ENCODE measurements around the gene ZNF236. TPM values are rescaled to one million over a fixed set of nuclear protein-coding genes. Genes with fewer than 3 reads are reported as not detected.
"Not testable (repeated sequence)": the region's sequence is repeated elsewhere in the genome, so short reads cannot be mapped to it uniquely, and the experiment has no call there.

The ZNF236 gene
- total RNA-seq, 1 donor from 2014 or later: 5.5 TPM

- DNase-seq (ENCODE audit: low read depth, low spot score): no peak
These were observed 179.6 kb downstream of the ZNF236 start for GRCh38 chr18:77001979-77002378.

DNA sequence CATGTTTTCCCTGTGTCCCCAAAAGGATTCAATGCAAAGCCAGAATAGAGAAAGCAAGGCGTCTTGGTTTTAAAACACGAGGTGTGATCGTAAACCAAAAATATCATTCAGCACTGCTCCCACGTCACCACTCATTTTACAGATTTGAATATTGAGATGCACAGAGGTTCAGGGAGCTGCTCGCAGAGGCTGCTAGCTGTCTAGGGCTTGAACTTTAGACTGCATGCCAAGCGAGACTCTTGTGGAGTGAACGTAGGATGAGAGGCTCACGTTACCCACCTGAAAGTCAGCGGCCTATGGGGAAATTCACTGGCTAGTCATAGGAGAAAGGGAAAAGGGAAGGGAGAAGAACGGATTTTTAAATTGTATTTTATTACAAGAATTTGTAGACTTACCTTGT, 180.1 kb downstream of the ZNF236 start:
- no peak for DNase-seq (ENCODE audit: low read depth, low spot score)

DNA sequence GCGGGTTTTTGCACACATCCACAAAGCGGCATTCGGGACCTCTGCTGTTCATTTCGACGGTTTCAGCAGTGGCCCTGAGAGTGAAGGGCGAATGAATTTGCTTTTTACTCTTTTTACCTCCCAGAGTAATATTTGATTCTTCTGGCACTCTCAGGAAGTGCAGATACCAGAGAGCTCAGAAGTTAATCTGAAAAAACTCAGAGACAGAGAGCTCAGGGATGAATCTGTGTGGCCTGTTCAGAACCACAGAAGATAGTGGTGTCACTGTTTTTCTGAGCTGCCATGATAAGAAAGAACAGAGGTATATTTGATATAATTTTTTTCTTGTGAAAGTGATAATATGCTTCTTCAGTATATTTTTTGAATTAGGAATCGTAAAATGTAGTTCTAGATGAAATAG, 181.0 kb downstream of the ZNF236 start:
- DNase-seq (ENCODE audit: low read depth, low spot score): no peak

GRCh38 chr18:77004555-77005380, 182.4 kb downstream of the ZNF236 start:
- DNase-seq (ENCODE audit: low read depth, low spot score): no peak

GRCh38 chr18:77005651-77006195, 183.4 kb downstream of the ZNF236 start:
- no peak for DNase-seq (ENCODE audit: low read depth, low spot score)

DNA sequence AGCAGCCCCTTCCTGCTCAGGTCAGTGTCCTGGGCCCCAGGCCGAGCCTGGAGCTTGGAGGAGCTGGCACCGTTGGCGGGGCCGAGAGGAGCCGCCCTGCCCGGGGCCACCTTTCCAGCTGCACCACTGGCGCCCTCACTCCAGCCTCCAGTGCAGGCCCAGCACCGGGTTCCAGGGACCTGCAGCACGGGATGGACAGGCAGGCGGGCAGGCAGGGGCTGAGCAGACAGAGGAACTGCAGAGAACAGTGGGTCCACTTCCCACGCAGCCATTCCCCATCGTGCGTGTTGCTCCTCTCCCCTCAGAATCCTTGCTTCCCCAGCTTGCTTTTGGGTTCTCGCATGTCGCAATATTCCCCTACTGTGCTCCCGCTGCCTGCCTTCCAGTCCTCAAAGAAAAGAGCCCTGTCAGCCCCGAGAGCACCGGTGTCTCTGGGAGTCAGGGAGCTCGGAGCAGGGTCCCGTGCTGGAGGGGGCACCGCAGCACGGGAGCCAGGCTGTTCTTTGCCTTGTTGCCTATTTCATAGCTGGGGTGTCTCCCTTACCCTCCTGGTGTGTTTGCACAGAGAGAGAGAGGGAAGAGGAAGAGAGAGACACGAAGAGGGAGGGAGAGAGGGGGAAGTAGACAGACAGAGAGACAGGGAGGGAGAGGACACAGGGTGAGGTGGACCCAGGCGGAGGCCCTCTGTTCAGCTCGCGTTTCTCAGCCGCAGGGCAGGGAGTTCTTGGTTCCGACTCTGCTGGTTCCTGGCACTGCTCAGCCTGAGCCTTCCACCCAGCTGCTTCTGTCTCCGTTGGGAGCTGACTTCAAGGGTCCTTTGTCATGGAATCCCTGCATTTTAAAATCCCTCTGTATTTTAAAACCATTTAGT, 184.2 kb downstream of the ZNF236 start:
- no peak for DNase-seq (ENCODE audit: low read depth, low spot score)

DNA sequence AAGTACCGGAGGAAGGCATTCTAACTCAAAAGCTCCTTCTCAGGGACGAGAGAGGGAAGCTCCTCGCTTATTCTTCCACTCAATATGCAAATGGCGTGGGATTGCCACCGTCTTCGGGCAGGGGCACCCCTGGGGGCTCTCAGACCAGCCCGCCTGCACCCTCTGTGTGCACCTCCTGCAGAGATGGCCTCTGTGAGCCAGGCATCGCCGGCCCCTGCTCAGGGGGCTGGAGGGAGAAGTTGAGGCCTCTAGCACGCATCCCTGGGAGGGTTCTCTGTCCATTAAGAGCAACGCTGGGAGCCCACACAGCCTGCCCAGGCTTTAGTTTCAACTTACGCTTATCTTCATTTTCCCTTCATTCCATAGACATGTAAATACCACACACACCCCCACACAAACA, 184.9 kb downstream of the ZNF236 start:
- no peak for DNase-seq (ENCODE audit: low read depth, low spot score)

- DNase-seq (ENCODE audit: low read depth, low spot score): no peak
These were observed 185.6 kb downstream of the ZNF236 start for GRCh38 chr18:77008006-77008405.

DNA sequence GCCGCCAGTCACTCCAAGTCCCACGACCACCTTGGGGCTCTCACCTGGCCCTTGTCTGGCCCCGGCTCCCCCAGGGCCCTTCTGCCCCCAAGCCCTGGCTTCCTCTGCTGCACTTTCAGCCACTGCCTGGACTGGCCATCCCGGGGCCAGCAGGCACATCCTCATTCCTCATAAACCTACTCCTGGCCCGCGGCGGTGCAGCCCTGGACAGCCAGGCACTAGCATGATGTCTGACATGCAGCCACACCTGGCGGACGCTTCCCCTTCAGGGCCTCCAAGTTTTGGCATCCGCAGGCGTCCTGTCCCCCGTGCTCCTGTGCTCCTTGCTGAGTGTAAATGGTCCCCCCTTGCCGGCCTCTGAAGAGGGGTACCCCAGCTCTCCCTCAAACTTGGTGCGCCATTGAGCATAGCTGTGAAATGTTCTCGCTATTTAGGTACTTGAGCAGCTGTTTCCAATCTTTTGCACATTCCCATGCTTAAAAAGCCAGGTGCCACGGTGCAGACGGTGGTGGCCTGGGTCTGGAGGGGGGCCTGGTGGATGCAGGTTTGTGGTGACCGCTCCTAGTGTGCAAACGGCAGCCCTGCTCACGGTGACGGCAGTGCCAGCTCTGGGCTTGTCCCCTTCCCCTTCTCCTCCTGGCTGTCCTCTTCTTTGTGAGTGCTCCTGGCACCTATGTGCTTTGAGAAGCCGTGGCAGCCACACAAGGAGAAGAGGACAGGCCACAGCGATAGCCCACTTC, 186.4 kb downstream of the ZNF236 start:
- no peak for DNase-seq (ENCODE audit: low read depth, low spot score)

- DNase-seq (ENCODE audit: low read depth, low spot score): no peak
These were observed 187.3 kb downstream of the ZNF236 start for GRCh38 chr18:77009675-77010074.

DNA sequence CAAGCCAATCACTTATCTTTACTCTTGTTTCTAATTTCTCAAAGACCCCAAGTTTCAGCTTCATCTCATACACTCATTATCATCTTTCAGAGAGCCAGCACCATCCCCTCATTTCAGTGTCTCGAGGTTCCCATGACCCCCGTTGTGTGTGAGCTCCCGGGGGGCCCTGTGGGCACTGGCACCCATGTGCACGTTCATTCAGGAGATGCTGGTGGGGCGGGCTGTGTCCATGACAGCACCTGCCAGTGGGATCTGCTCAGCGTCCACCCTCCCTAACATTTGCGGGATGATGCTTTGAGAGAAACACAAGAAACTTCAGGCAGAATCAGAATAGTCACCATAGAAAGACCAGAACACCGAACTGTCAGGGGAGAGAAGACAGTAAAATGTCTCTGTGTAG, 189.8 kb downstream of the ZNF236 start:
- no peak for DNase-seq (ENCODE audit: low read depth, low spot score)

DNA sequence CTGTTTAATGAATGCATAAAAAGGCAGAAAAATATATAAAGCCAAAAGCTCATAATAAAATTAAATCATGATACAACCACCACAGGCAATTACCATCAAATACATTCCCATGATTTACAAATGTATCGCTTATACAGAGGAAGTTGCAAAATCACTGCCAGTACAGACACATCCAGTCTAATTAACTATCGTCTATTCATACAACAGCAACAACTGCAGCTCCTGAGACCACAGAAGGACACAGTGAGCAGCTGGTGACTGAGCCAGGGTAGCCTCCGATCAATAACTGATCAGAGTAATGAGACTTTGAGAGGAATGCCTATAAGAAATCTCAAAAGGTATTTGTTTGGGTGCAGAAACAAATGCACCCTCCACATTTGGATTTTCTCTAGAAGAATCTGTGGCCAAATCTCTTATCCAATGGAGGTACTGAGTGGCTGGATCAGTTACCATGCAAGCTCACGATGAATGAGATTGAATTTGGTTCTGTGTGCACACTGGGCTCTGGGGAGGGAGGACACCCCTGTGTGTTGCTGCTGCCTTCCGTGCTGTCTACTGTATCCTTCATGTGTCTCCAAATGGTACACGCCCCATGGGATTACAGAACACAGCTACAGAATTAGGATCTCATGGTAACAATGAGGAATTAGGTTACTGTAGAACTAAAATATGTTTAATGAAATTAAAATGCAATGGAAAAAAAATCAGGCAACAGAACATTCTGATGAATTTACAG, 190.6 kb downstream of the ZNF236 start:
- no peak for DNase-seq (ENCODE audit: low read depth, low spot score)

DNA sequence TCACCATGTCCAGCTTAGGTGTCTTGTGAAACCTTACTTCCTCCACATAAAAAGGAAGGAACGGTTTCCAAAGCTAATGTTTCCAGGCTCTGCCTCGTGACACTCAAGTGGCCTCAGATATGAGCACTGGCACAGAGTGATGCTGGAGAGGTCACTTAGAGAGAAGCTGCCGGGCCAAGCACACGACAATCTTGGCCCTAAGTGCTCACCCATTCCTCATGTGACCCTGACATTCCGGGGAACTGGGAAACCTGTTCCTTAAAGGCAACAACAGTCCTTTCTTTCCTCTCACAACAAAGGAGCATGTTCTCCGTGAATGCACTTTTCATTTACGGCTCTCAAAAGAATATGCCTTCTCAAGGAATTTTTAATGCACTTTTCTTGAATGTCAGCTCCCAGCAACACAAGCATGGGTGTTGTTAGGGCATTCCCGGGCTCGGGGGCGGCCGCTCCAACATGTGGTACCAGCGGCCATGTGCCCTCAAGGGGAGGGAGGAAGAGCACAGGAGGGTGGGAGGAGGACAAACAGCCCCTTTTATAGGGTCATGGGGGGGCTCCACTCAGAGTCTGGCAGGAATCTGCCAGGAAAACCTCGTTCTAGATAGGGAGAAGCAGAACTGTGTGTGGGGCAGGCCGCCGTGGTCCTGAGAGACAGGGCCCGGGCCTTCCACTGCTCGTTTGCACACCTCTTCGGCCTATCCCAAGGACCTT, 191.6 kb downstream of the ZNF236 start:
- no peak for DNase-seq (ENCODE audit: low read depth, low spot score)

GRCh38 chr18:77014538-77014937, 192.2 kb downstream of the ZNF236 start:
- DNase-seq (ENCODE audit: low read depth, low spot score): no peak

DNA sequence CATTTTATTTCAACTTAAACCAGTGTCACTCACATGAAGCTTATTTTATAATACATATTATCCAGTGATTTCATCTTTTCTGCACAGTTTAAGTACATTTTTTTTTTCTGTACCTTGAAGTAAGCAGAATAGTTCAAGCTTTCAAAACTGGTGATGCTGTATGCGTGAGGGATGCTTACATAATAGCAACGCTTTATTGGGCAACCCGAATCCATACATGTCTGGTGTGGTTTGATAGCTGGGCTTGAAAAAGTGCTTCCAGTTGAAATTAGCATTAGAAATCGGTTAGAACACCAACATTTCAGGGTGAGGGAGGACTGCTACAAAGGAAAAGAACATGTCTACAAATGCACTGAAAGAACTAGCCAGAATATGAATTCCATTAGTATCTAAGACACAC, 192.8 kb downstream of the ZNF236 start:
- no peak for DNase-seq (ENCODE audit: low read depth, low spot score)

GRCh38 chr18:77015771-77016710, 193.7 kb downstream of the ZNF236 start:
- no peak for DNase-seq (ENCODE audit: low read depth, low spot score)

GRCh38 chr18:77016936-77017335, 194.6 kb downstream of the ZNF236 start:
- no peak for DNase-seq (ENCODE audit: low read depth, low spot score)

DNA sequence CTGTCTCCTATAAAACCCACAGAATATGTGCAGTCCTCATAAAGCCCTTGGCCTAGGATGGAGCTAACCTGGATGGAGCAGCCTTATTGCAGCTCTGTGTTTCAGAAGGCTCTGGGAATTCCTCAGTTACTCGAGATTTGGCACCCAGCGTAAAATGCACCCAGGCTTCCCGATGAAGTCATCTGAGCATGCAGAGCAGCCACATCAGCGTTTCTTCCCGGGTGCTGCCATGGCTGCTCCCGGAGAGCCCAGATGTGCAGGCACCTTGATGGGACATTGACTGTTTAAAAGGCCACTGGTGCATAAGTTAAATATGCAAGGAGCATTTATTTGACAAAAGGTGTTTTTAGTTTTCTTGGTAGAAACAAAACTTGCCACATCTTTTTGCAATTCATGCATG, 195.0 kb downstream of the ZNF236 start:
- DNase-seq (ENCODE audit: low read depth, low spot score): no peak

GRCh38 chr18:77018650-77019049, 196.3 kb downstream of the ZNF236 start:
- DNase-seq (ENCODE audit: low read depth, low spot score): not testable (repeated sequence)

Data from pulmonary artery endothelial cell (primary cell).